Measurements from ENCODE around the gene IGFBP4.

IGFBP4 gene

DNA sequence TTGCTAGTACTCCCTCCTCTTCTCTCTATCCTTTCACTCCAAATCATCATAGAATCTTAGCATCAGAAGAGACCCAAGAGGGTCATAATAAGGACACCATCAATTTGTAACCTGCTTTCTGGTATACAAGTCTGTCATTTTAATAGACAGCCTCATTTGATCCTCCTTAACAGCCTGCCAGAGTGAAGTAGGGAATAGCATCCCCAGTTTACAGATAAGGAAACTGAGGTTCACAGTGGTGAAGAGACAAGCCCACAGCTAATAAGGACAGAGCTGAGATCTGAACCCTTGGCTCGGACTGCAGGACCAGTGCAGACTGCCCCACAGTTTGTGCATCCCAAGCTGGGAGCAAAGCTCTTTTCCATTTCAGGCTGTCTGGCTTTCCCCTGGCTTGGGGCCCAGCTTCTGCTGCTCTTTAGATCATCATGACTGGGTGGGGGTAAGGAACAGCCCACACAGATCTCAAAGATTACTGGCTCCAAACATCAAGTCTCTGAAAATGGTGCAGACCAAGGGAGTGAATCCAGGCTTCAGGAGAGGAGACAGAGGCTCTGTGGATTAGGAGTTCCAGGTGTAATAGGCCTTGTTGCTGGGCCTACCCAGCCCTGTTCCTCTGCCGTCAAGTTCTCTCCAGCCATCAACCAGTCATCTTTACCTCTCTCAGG, 10.3 kb upstream of the IGFBP4 start:
- no peak for DNase-seq

DNA sequence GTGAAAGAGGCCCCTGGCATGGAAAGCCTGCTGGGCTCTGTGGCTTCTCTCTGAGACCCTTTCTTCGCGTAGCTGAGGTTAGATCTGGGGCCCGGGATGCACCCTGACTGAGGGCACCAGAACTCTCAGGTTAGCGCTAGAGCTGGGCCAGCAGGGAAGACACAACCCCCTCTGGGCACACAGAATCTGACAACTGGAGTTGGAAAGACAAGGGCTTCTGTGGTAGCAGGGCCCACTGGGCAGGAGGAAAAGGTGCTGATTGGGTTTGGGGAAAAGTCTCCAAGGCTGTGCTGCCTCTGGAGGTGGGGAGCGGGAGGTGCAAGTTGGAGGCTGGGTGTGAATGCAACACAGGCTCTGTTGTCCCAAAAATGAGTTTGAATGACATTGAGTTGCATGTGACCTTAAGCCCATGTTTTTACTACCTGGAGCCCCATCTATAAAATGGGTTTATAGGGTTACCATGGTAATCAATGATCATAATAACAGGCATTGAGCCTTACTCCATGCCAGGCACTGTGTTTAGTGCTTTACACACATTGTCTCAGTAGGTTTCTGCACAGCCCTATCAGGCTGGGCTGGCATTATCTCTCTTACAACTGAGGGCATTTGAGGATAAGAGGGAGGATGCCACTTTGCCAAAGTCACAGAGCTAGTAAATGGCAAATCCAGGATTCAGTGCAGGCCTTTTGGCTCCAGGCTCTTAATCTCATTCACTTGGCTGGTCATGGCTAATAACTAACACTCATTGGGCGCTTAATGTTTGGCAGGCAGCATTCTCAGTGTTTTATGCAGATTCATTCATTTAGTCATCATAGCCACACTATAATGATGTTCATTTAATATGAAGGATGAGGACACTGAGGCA, 9.5 kb upstream of the IGFBP4 start:
- DNase-seq, result no peak

DNA sequence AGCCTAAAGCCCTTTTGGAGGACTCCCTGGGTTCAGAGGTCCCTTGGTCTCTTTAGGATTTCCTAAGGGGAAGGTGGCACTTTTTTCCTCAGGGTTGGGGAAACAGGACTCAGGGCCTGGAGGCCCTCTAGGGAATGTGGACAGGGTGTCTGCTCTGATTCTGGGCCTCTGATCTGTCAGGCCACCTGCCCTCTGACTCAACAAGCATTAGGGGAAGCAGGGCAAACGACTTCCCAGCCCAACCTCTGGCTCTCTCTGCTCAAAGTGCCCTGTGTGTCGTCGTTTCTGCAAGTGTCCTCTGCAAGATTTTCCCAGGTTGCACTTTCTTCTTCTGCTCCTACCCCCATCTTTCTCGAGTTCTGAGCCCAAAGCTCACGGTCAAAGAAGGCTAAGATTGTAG, 6.6 kb upstream of the IGFBP4 start:
- DNase-seq, result no peak

DNA sequence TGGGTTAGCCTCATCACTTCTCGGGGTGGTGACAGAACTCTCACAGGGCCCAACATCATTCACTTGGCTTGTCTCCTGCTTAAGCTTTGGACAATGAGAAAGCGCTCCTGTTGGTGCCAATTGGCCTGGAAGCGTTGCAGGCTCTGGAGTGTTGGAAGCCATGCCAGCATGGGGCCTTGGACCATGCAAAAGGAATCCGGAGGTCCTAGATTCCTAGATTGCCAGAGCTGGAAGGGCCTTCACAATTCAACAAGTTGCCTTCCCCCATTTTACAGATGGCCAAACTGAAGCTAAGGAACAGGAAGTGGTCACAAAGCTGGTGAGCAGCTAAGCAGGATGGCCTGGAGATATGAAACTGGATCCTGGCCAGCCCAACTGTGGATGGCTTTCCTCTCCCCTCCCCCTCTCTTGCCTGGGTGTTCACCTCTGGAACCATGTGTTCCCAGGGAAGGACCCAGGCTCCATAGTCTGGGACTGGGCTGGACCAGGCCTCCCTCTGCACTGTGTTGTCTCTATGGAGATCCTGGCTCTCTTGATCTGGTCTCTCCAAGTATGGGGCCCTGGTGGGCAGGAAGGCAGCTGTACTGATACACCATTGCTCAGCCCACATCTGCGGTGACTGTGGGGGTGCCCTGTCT, 6.0 kb upstream of the IGFBP4 start:
- no peak for DNase-seq

DNA sequence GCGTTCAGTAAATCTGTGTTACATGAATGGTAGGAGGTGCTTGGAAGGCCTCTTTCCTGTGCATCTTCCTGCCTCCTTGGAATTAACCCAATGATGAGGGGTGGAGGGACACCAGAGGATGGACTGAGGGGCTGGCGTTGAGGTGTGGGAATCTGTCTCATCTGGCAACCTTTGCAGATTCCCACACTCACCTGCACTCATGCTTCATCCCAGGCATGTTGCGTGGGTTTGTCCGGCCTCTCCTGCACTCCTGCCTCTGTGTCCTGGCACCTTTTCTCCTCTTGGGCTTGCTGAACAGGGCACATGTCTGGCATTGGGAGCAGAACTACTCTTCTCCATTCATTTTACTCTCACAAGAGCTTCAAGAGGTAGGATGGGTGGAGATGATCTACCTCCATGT, 3.1 kb upstream of the IGFBP4 start:
- DNase-seq, result no peak

DNA sequence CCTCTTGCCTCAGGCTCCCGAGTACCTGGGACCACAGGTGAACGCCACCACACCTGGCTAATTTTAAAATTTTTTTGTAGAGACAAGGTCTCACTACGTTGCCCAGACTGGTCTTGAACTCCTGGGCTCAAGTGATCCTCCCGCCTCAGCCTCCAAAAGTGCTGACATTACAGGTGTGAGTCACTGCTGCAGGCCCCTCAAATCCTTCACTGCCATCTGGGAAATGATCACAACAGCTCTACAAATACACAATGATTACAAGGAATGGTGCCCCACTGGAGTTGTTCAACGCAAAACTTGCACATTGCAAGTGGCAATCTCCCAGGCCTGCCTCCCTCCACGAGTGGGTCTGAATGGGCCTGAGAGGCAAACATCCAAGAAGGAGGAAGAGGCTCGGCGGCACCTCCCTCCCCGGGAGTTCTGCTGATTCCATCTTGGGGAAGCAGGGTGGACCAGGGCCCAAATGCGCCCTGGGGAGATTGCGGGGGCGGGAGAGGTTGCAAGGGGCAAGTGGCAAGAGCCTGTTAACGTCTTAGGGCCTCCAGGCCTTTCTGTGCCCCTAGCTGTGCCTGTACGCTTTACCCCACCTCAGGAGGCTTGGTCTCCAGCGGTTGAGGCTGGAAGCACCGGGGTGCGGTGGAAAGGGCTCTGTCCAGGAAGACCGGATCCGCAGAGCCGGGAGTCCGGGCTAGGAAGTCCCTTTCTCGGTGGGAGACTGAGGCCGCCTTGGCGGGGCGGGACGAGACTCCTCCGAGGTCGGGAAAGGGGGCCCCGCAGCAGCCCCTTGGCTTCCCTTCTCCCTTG, 656 bp upstream of the IGFBP4 start:
- no peak for DNase-seq

DNA sequence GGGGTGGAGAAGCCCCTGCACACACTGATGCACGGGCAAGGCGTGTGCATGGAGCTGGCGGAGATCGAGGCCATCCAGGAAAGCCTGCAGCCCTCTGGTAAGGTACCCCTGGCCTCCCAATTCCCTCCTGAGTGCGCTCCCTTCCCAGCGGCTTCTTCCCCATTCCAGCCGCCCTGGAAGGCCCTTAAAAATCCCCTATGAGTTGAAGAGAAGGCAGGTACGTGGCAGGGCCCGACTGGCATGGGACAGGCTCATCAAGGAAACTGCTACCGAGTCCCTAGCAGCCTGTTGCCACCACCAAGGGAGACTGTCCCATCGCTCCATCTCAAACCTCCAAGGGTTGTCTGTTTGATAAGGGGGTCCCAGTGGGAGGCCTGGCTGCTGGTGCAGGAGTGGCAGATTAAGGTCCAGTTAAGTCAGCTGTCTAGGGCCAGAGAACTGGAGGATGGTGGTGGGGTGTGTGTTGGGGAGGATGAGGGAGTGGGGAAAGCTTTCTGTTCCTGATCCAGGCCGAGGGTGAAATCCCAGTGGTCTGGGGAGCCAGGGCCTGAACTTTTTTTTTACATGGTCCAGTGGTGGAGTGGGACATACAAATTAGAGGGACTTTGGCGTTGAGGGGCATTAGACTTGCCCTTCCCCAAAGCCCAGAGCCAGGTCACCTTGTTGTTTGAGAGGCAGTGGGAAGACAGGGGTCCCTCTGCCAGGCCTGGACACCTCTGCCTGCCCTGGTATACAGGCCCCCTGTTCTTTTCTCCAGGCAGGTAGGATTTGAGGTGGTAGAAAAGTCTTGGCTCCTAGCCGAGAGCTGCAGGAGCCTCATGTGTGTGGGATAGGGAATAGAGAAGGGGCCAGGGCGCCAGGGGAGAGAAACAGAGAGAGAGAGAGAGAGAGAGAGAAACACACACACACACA, 994 bp downstream of the IGFBP4 start:
- no peak for DNase-seq

DNA sequence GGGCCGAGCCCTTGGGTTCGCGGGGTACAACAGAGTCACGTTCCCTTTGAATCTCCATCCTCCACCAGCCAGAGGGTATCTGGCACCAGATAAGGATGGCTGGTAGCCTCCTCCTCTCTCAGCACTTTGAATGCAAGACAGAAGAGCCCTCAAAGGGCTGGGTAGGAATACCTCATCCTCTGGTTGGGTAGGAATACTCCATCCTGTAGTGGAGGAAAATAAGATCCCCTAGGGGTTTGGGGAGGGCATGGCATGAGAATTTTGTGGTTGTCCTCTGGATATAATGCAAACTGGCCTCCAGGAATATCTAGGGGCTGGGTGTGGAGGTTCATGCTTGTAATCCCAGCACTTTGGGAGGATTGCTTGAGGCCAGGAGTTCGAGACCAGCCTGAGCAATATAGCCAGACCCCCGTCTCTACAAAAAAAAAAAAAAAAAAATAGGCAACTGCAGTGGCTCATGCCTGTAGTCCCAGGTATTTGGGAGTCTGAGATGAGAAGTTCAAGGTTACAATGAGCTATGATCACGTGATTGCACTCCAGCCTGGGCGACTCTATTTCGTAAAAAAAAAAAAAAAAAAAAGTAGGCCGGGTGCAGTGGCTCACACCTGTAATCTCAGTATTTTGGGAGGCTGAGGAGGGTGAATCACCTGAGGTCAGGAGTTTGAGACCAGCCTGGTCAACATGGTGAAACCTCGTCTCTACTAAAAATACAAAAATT, 2.7 kb downstream of the IGFBP4 start:
- DNase-seq, result no peak

DNA sequence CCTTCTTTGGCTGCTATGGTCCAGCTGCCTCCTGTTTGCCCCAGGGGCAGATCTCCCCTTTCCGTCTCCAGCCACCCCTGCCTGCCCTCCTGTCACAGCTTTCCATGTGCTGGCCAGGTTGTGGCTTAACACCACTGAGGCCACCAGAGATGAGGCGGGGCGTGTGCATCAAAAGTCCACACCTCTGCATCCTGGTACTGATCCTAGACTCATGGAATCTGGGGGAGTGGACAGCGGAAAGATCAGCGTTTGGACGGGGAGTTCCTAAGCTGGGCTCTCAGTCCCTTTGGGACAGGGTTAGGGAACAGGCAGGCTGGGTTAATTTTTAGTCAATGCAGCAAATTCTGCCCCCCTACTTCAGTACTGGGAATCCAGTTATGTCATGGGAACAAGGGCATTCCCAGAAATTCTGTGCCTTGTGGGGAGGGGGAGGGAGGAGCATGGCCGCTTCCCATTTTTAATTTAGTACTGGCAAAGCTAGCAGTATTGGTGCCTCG, 3.9 kb downstream of the IGFBP4 start:
- no peak for DNase-seq

DNA sequence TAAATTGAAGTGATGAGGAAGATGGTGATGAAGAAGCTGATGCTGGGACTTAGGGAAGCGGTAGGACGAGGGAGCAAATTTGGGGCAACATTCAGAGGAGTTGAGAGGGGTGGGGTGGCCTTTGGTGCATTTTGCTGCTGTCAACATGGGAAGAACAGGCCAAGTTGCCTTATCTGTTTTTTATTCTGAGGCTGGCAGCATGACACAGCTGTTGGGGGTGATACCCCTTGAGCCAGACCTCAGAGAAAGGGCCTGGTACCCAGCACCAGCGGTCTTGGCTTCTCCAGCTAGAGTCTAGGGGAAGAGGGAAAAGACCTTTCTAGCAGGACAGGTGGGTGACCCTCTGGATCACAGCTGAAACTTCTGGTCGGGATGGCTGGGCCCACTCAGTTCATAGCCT, 4.6 kb downstream of the IGFBP4 start:
- no peak for DNase-seq

DNA sequence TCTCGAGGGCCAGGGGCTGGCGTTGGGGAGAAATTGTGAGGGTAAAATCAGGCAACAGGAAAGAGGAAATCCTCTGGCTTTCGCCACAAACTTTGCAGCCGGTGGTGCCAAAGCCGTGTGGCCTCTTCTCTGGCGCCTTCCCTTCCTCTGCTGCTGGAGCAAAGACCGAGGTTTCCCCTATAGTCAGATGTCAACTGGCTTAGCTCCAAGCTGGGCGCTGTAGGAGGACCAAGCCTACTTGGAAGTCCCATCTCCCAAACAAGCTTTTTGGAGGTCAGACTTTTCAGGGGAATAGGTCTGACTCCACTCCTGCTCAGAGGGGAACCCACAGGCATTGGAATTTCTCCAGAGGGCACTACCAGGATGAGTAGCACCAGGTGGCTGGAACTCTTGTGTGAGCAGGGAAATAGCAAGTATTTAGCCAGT, 5.0 kb downstream of the IGFBP4 start:
- DNase-seq, result no peak

DNA sequence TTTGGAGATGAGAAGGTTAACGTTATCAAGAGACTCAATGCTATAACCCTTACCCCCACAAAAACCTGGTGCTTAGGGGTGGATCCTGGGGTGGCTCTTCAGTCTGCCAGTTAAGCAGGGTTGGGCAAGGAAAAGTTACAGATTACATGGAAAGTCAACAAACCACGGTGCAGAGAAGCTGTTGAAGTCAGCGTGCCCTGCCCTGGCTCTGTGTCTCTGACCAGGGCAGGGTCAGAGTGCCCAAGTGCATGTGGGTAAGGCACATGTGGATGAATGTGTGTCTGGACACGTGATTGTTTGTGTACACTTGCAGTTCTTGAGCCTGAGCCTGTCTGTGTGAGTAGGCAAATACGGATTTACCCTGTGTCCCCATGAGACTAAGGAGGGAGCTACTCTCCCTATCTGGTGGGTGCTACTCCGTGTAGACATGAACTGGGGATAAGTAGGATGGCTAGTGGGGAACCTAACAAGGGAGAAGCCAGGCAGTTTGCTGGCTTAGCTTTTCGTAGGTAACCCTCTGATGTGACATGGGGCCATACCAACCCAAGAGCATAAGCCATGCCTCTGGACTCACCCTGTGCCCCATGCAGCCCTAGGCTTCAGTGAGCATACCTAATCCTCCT, 5.5 kb downstream of the IGFBP4 start:
- DNase-seq, result no peak

DNA sequence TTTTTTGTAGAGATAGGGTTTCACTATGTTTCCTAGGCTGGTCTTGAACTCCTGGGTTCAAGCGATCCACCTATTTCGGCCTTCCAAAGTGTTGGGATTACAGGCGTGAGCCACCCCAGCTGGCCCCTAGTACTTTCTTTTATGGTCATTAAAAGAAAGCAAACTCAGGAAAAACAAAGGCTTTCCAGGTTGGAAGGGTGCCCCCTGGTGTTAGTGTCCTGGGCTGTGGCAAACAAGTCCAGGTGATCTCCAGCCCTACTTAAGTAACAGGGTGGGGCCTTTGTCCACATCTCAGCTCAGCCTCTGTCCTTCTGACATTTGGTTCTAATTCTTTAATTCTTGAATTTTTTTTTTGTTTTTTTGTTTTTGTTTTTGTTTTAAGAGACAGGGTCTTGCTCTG, 6.9 kb downstream of the IGFBP4 start:
- DNase-seq, result no peak

DNA sequence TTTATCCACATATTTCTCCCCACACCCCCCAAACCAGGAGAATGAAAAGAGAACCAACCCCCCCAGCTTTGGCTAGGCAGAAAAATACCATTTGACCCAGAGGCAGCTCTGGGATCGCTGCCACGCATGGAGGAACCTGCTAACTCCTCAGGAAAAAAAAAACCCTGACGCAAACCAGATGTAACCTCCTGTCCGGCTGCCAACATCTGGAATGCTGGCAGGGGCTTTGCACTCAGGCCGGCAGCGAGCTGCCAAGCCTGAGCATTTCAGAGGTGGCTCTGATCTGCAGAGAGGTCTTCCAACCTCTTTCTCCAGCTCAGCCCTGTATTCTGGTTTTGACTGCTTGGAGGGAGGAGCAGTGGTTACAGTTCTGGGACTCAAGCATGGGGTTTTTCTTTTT, 8.2 kb downstream of the IGFBP4 start:
- no peak for DNase-seq

DNA sequence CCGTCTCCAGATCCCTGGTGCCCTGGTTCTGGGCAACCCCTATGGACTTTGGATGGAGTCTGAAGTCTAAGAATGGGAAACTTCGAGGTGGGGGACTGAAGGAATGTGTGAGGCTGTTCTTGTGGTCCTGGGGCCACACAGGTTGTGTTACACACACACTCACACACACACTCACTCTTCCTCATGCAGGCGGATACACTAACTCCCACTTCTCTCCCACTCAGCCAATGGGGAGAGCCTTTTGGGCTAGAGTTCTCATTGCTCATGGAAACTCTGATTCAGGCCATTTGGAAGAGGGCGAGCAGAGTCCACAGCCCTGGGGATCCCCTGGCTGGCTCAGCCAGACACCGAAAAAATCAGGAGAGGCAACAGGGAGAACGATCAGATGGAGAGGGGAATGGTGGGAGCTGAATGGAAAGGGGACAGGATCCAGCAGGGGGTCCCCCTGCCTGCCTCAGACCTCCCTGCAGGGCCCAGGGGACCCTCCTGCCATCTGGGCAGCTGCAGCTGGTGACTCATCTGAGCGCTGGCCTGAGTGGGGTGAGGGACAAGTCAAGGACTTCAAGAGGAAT, 9.1 kb downstream of the IGFBP4 start:
- no peak for DNase-seq

DNA sequence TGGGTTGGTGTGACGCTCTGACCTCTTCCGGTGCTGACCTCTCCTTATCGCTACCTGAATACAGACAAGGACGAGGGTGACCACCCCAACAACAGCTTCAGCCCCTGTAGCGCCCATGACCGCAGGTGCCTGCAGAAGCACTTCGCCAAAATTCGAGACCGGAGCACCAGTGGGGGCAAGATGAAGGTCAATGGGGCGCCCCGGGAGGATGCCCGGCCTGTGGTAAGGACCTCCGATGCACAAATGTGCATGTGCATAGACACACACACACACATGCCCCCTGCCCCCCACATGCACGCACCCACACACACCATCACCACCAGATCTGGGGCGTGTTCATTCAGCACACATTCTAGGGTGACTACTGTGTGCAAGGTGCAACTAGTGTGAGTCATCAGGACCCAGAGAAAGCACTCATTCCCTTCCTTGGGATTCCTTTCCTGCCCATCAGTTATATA, 9.7 kb downstream of the IGFBP4 start:
- DNase-seq, result no peak

DNA sequence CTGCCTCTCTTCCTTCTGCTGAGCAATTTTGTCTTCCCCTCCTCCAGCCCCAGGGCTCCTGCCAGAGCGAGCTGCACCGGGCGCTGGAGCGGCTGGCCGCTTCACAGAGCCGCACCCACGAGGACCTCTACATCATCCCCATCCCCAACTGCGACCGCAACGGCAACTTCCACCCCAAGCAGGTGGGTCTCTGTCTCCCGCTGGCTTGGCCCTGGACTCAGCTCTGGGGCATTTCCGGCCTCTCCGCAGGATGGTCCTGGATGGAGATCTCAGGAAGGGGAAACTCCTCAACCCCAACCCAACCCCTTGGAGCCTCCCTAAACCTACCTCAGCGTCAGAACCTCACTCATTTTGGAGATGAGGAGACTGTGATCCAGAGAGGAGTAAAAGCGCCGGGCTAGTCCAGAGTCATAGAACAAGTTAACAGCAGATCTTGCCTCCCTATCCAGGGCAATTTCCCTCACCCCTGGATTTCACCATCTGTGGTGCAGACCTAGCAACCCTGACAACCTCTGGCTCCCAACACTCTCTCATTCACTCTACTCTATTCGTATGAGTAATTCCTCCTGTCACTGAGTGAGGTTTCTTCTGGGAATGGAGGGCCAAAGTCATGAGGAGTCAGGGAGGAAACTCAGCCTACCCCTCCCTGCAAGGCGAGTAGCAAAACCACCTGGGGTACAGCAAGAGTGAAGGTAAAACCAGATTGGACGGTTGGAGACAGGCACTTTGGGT, 10.8 kb downstream of the IGFBP4 start:
- DNase-seq, result no peak

DNA sequence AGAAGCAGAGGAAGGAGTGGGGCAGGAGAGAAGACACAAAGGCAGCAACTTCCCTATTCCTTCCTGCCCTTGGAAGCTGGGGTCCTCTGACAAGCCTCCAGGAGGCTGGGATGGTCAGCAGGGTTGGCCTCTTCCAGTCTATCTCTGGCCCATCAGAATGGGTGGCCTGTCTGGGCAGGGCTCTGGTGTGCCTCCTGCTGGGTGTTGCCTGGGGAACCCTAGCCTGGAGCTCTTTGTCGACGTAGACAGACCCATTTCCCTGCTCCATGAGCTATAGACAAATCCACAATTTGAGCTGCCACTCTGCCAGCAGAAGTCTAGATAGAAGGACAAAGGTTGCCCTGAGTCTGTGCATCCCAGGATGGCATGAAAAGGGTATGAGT, 11.4 kb downstream of the IGFBP4 start:
- no peak for DNase-seq

DNA sequence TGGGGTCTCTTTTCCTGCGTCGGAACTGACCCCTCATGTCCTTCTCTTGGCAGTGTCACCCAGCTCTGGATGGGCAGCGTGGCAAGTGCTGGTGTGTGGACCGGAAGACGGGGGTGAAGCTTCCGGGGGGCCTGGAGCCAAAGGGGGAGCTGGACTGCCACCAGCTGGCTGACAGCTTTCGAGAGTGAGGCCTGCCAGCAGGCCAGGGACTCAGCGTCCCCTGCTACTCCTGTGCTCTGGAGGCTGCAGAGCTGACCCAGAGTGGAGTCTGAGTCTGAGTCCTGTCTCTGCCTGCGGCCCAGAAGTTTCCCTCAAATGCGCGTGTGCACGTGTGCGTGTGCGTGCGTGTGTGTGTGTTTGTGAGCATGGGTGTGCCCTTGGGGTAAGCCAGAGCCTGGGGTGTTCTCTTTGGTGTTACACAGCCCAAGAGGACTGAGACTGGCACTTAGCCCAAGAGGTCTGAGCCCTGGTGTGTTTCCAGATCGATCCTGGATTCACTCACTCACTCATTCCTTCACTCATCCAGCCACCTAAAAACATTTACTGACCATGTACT, 13.2 kb downstream of the IGFBP4 start:
- no peak for DNase-seq

Measured in activated CD4-positive, CD25-positive, alpha-beta regulatory T cell treated with anti-CD3 and anti-CD28 coated beads, Interleukin-2, amount 50 U/mL, for 72 hours (primary cell).